Measurements from ENCODE around the gene CCNE1. TPM values are rescaled to one million over a fixed set of nuclear protein-coding genes. Genes with fewer than 3 reads are reported as not detected.

Gene CCNE1
- total and polyA plus RNA-seq, 10 of the 15 experiments (the other 5 are each of a cell fraction or from before 2014, with no cell fraction given) = 6.3 to 44.2 (median 35.8) TPM

- H3K27ac ChIP-seq (ENCODE audit: control insufficient read depth, insufficient read depth) = peak overlapping the region; percentile 69
- peak overlapping the region; percentile 32; the same call in 1 of the 2 replicates for H3K4me2 ChIP-seq (ENCODE audit: control insufficient read depth, insufficient read depth)
- ChIA-PET SMC1A (ENCODE audit: uncharacterized antibody, unreplicated experiment) (no interaction called here), RAD21 (ENCODE audit: unreplicated experiment) (no interaction called here), CTCF (no interaction called here), POLR2A (no interaction called here)
- no peaks in the 10 kb centered on the region for H4K20me1 ChIP-seq (ENCODE audit: control insufficient read depth, insufficient read depth)
- no peak for ATAC-seq
- no peak for FAIRE-seq
- no peak for TF ChIP-seq BCL11A (IDR thresholded peaks at IDR 0.05; ENCODE audit: low read depth, low read length)
- no peak for TF ChIP-seq SUZ12 (IDR thresholded peaks at IDR 0.05; ENCODE audit: unreplicated experiment)
- H3K36me3 ChIP-seq (ENCODE audit: control insufficient read depth in 2 of 2, insufficient read depth in 2 of 2, low read length in 1 of 2) = no peaks in the 10 kb centered on the region
- H3K27me3 ChIP-seq (replicated peaks in 1 of 2; ENCODE audit: control insufficient read depth in 2 of 2, insufficient read depth in 2 of 2, low read length in 1 of 2) = no peaks in the 10 kb centered on the region
- BruUV-seq (replicated peaks) = no TSS peak
- no peak overlapping the region for H3K4me3 ChIP-seq
- WGBS (ENCODE audit: insufficient coverage, insufficient replicate concordance, low lambda C conversion rate, missing lambda C conversion rate) = 86% methylated on average over 18 of the region's 18 CpGs
- DNase-seq (ENCODE audit: low read depth, low spot score) = no peak
- no peaks in the 10 kb centered on the region; the same call in 1 of the 2 replicates for H3K79me2 ChIP-seq (ENCODE audit: control insufficient read depth, insufficient read depth, low read length)
- H3K9me3 ChIP-seq (replicated peaks; ENCODE audit: control insufficient read depth, insufficient read depth, low read length) = no peaks in the 10 kb centered on the region
- no peak overlapping the region; the same call in 1 of the 2 replicates for H2AFZ ChIP-seq (ENCODE audit: control insufficient read depth, low read depth, low read length)
- in situ Hi-C loops (cut with MboI) (no loop called here), intact Hi-C loops (cut with micrococcal nuclease; ENCODE audit: unreplicated experiment) (no loop called here)
- H3K9ac ChIP-seq (ENCODE audit: control insufficient read depth, insufficient read depth, low read length) = no peak overlapping the region
- peaks cover 19% of the 10 kb centered on the region for H3K4me1 ChIP-seq (ENCODE audit: control insufficient read depth, insufficient read depth, low read length)
Observed at GRCh38 chr19:29805031-29805965, 6.5 kb upstream of the CCNE1 start.

DNA sequence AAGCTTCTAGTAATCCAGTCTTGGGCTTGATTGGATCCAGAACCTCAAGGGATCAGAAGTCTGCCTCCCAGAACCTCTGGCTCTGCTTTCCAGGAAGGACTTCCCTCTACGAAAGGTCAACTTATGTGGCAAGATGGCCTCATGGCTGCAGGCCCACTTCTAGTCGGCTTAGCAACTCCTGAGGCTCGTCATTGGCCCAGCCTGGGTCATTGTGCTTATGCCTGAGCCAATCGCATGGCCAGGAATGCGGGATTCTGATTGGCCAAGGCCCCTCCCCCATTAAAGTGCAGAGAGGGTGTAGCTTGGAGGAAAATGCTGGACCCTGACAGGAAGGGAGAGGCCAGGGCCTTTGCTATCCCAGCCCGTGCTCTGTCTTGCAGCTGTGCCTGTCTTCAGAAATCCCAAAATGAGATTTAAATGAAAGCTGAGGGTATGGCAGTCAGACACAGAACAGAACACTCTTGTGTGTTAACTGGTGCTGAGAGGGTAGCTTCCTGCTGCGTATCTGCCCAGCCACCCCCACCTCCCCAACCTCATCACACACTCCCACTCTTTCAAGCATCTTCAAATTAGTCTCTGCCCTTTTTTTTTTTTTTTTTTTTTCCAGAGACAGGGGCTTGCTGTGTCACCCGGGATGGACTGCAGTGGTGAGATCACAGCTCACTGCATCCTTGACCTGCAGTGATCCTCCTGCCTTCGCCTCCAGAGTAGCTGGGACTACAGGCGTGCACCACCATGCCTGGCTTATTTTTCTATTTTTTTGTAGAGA is 5.5 kb upstream of the CCNE1 start:
- BruUV-seq (replicated peaks) = no TSS peak
- TF ChIP-seq, protein P1, sequence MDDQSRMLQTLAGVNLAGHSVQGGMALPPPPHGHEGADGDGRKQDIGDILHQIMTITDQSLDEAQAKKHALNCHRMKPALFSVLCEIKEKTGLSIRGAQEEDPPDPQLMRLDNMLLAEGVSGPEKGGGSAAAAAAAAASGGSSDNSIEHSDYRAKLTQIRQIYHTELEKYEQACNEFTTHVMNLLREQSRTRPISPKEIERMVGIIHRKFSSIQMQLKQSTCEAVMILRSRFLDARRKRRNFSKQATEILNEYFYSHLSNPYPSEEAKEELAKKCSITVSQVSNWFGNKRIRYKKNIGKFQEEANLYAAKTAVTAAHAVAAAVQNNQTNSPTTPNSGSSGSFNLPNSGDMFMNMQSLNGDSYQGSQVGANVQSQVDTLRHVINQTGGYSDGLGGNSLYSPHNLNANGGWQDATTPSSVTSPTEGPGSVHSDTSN (IDR thresholded peaks at IDR 0.05; ENCODE audit: insufficient replicate concordance, low read depth, low read length) = no peak
- no peak for TF ChIP-seq IRF5 (IDR thresholded peaks at IDR 0.05; ENCODE audit: borderline replicate concordance)
- TF ChIP-seq SP1 (IDR thresholded peaks at IDR 0.05; ENCODE audit: low read depth, low read length) = peak; percentile 21
- FAIRE-seq = no peak
- no peak overlapping the region for H2AFZ ChIP-seq (ENCODE audit: control insufficient read depth, low read depth, low read length)
- no peak for ATAC-seq
- ChIA-PET POLR2A (interaction anchor here (0.6 kb wide), 1 partner anchor 59 kb away, joined by 5 read pairs; no protein-coding TSS in a partner anchor), RAD21 (ENCODE audit: unreplicated experiment) (no interaction called here), CTCF (no interaction called here), SMC1A (ENCODE audit: uncharacterized antibody, unreplicated experiment) (no interaction called here)
- 88% methylated on average over 9 of the region's 10 CpGs for WGBS (ENCODE audit: insufficient coverage, insufficient replicate concordance, low lambda C conversion rate, missing lambda C conversion rate)
- H3K4me2 ChIP-seq (ENCODE audit: control insufficient read depth, insufficient read depth) = no peak overlapping the region
- H3K36me3 ChIP-seq (ENCODE audit: control insufficient read depth in 2 of 2, insufficient read depth in 2 of 2, low read length in 1 of 2) = no peaks in the 10 kb centered on the region
- no peaks in the 10 kb centered on the region for H3K9me3 ChIP-seq (replicated peaks; ENCODE audit: control insufficient read depth, insufficient read depth, low read length)
- in situ Hi-C loops (cut with MboI) = no loop called here
- H3K4me1 ChIP-seq (ENCODE audit: control insufficient read depth, insufficient read depth, low read length) = peaks cover 19% of the 10 kb centered on the region
- H3K27me3 ChIP-seq (replicated peaks in 1 of 2; ENCODE audit: control insufficient read depth in 2 of 2, insufficient read depth in 2 of 2, low read length in 1 of 2) = no peaks in the 10 kb centered on the region
- no peak overlapping the region for H3K27ac ChIP-seq (ENCODE audit: control insufficient read depth, insufficient read depth)
- no peak for DNase-seq (ENCODE audit: low read depth, low spot score)
- H4K20me1 ChIP-seq (ENCODE audit: control insufficient read depth, insufficient read depth) = no peaks in the 10 kb centered on the region
- no peak overlapping the region for H3K4me3 ChIP-seq
- H3K9ac ChIP-seq (ENCODE audit: control insufficient read depth, insufficient read depth, low read length) = no peak overlapping the region
- intact Hi-C loops (cut with micrococcal nuclease; ENCODE audit: unreplicated experiment) = no loop called here
- no peaks in the 10 kb centered on the region; the same call in 1 of the 2 replicates for H3K79me2 ChIP-seq (ENCODE audit: control insufficient read depth, insufficient read depth, low read length)
